HepG2 (cell line): ENCODE data around the gene ABCC5. TPM values are rescaled to one million over a fixed set of nuclear protein-coding genes. Genes with fewer than 3 reads are reported as not detected.
A peak's percentile ranks its signal among the peaks of the same experiment; 100 is the strongest.

Experiments
- ATAC-seq: fragments of 200-7000 bp; cut with Tn5 transposase; 3 replicates; pipeline ENCODE4 v1.9.1; 2020; ENCODE audit warnings: mild to moderate bottlenecking, moderate library complexity
- BruUV-seq: library from RNA; stranded (reverse); fragments of 400-500 nt; replicated peaks from 2 replicates; lab custom pipeline; 2021; lab: Mats Ljungman, UMichigan
- CTCF ChIA-PET: fragments of 300-600 bp; formaldehyde crosslinking; extraction: SDS; loops from one replicate; lab custom pipeline; 2021; ENCODE audit warnings: low total read pairs, inconsistent platforms, low intra/inter-chr PET ratio; lab: Yijun Ruan, JAX
- POLR2A ChIA-PET: fragments of 350-600 bp; sonication (Branson Sonifier 250); formaldehyde crosslinking; loops from one replicate; lab custom pipeline; 2020; ENCODE audit warnings: antibody characterized with exemption, inconsistent platforms; lab: Yijun Ruan, JAX
- DNase-seq: peaks from one replicate; pipeline ENCODE4 v3.0.0-alpha.2; 2015; ENCODE audit warnings: low spot score
- FAIRE-seq: peaks from 3 replicates; lab custom pipeline; 2011; peaks lifted over from hg19 to GRCh38; lab: Jason Lieb, UNC
- H2AFZ ChIP-seq: one replicate; pipeline ENCODE4 v1.6.1; 2011; ENCODE audit warnings: low read length, inconsistent platforms
- H3K27ac ChIP-seq: fragments of 300-600 bp; 3 replicates; pipeline ENCODE4 v1.8.0; 2011; ENCODE audit warnings: mixed run types, mild to moderate bottlenecking, mixed read lengths, low read length, inconsistent platforms; ENCODE audit not compliant: insufficient read depth; ENCODE audit errors: extremely low read length
- H3K27me3 ChIP-seq, 2 experiments: fragments of 200-600 bp in 1 of 2; 2 replicates in 1 of 2; 3 replicates in 1 of 2; pipeline versions ENCODE4 v1.6.0 to v1.8.0; 2011; ENCODE audit warnings: low read length in 2 of 2, mild to moderate bottlenecking in 2 of 2, moderate library complexity in 2 of 2, inconsistent platforms in 1 of 2; ENCODE audit not compliant: insufficient read depth in 2 of 2, control insufficient read depth in 1 of 2
- H3K36me3 ChIP-seq, 2 experiments: fragments of 200-600 bp in 1 of 2; replicated peaks in 1 of 2; 2 replicates in 1 of 2; 3 replicates in 1 of 2; pipeline versions ENCODE4 v1.5.1 to v1.8.0; 2011; ENCODE audit warnings: low read length in 2 of 2, inconsistent platforms in 1 of 2; ENCODE audit not compliant: insufficient read depth in 2 of 2, control insufficient read depth in 1 of 2
- H3K4me1 ChIP-seq: 2 replicates; pipeline ENCODE4 v1.5.1; 2012; ENCODE audit warnings: low read length, inconsistent platforms; ENCODE audit not compliant: insufficient read depth
- H3K4me2 ChIP-seq: 2 replicates; pipeline ENCODE4 v1.6.0; 2011; ENCODE audit warnings: low read depth, low read length, inconsistent platforms
- H3K4me3 ChIP-seq, 3 experiments: fragments of 200-600 bp in 1 of 3; sonication (generic), shearing (Covaris generic) in 1 of 3; replicated peaks in 1 of 3; 2 replicates each; pipeline ENCODE4 v1.5.1; 2011 to 2016; ENCODE audit warnings: low read length in 3 of 3, inconsistent platforms in 2 of 3, low read depth in 2 of 3, mild to moderate bottlenecking in 2 of 3, control low read depth in 1 of 3, mixed read lengths in 1 of 3; ENCODE audit not compliant: insufficient read depth in 1 of 3
- H3K79me2 ChIP-seq: one replicate; pipeline ENCODE4 v1.6.1; 2011; ENCODE audit warnings: low read length, inconsistent platforms; ENCODE audit not compliant: insufficient read depth
- H3K9ac ChIP-seq: 2 replicates; pipeline ENCODE4 v1.6.0; 2011; ENCODE audit warnings: mild to moderate bottlenecking, low read depth, low read length, inconsistent platforms; ENCODE audit not compliant: insufficient read depth
- H3K9me3 ChIP-seq: 2 replicates; pipeline ENCODE4 v1.5.1; 2012; ENCODE audit warnings: mild to moderate bottlenecking, low read length
- H4K20me1 ChIP-seq: 2 replicates; pipeline ENCODE4 v1.6.0; 2011; ENCODE audit warnings: inconsistent platforms, mild to moderate bottlenecking, low read length, moderate library complexity; ENCODE audit not compliant: insufficient read depth
- ZFYVE20 ChIP-seq: sonication (generic); formaldehyde crosslinking; IDR thresholded peaks from 2 replicates; pipeline ENCODE4 v1.8.0; 2023; ENCODE audit warnings: low read depth, mild to moderate bottlenecking, moderate library complexity, missing genetic modification reagents, borderline replicate concordance
- ZNF749 ChIP-seq: sonication (generic); formaldehyde crosslinking; IDR thresholded peaks from 2 replicates; pipeline ENCODE4 v1.8.0; 2022; ENCODE audit warnings: mild to moderate bottlenecking, missing genetic modification reagents, moderate library complexity, borderline replicate concordance
- WGBS: methylation state at CpG from one replicate; pipeline ENCODE4 v1.1.6; 2017; ENCODE audit warnings: low lambda C conversion rate; 5-methylcytosine and 5-hydroxymethylcytosine counted together
- in situ Hi-C: cut with HindIII; loops from 2 replicates; pipeline ENCODE4 v1.10.0; 2017; ENCODE audit warnings: low pct_unique_long_range_greater_than_20kb; ENCODE audit not compliant: extremely low pct_ligation_motif_present
- intact Hi-C: fragments of 100-400 bp; cut with micrococcal nuclease; formaldehyde crosslinking; loops from one replicate; pipeline ENCODE4 v1.10.0; 2022; ENCODE audit not compliant: unreplicated experiment
- polyA plus RNA-seq, 8 experiments: library from polyadenylated mRNA; depleted of rRNA in 3 of 8; stranded (reverse) in 7 of 8; unstranded in 1 of 8; fragments of >200 nt; fragmentation: Illumina TruSeq in 4 of 8; extraction: Trizol in 4 of 8; gene quantifications; 2 replicates each; pipeline versions ENCODE4 v1.2.1 to v1.2.3, GENCODE V29; 2011 to 2016; ENCODE audit warnings: low read depth in 4 of 8, missing spikeins in 1 of 8, mixed read lengths in 1 of 8; ENCODE audit not compliant: insufficient read depth in 1 of 8
- total RNA-seq, 5 experiments: library from RNA; depleted of rRNA; stranded (reverse); fragments of >200 nt; fragmentation: Illumina TruSeq; extraction: Trizol; gene quantifications; 2 replicates each; pipeline ENCODE4 v1.2.3, GENCODE V29; 2016; ENCODE audit warnings: low read depth in 1 of 5
- TF ChIP-seq, protein P1 (sequence below): sonication (generic); formaldehyde crosslinking; IDR thresholded peaks from 2 replicates; pipeline ENCODE4 v1.4.0; 2020; ENCODE audit warnings: missing genetic modification reagents

The ABCC5 gene
- total and polyA plus RNA-seq, 2 of the 13 experiments (the other 11 are each of a cell fraction or from before 2014, with no cell fraction given), result 12.5 to 12.7 TPM

DNA sequence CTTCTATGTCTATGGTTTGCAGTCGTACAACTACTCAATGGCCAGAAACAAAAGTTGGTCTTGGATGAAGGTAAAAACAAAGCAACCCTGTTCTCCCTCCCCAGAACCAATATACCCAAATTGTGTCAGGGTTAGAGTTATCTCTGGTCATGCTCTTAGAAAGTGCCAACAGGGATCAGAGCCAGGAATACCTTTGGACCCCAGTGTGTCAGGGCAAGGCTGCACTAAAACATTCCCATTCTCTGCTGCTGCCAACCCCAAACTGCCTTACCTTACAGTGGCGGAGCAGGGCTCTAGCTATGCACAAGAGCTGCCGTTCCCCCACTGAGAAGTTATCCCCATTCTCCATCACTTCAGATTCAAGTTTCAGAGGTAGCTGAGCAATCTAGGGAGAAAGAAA, 90.6 kb downstream of the ABCC5 start:
- WGBS, result 95% methylated on average over 3 of the region's 3 CpGs
- H3K27ac ChIP-seq, result no peak overlapping the region
- CTCF ChIA-PET, result no interaction called here

DNA sequence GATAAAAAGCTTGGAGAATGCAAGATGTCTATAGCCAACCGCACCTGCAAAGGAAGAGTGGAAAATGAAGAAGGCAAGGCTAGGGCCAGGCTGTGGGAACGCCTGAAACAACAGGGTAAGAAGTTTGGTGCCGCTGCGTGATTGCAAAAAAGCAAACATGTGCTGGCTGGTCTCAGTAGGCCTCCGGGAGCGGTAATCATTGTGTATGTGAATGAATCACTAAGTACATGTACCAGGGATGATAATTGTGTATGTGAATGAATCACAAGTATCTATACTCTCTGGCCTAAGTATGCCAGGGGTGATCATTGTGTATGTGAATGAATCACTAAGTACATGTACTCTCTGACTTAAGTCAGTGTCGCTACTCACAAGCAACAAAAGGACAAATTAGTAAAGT, 92.7 kb downstream of the ABCC5 start:
- ATAC-seq, result no peak
- FAIRE-seq, result no peak
- TF ChIP-seq, protein P1, sequence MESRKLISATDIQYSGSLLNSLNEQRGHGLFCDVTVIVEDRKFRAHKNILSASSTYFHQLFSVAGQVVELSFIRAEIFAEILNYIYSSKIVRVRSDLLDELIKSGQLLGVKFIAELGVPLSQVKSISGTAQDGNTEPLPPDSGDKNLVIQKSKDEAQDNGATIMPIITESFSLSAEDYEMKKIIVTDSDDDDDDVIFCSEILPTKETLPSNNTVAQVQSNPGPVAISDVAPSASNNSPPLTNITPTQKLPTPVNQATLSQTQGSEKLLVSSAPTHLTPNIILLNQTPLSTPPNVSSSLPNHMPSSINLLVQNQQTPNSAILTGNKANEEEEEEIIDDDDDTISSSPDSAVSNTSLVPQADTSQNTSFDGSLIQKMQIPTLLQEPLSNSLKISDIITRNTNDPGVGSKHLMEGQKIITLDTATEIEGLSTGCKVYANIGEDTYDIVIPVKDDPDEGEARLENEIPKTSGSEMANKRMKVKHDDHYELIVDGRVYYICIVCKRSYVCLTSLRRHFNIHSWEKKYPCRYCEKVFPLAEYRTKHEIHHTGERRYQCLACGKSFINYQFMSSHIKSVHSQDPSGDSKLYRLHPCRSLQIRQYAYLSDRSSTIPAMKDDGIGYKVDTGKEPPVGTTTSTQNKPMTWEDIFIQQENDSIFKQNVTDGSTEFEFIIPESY (CRISPR knock-in tag), result peak; percentile 65; the same call in 1 of the 2 replicates
- no peak for TF ChIP-seq ZFYVE20 (CRISPR knock-in tag)

More for the DNA sequence above, 90.6 kb downstream of the ABCC5 start:
- FAIRE-seq (no peak), ATAC-seq (no peak), DNase-seq (no peak)
- in situ Hi-C loops (no loop called here), intact Hi-C loops (no loop called here)
- BruUV-seq, result no TSS peak
- Histone ChIP-seq H3K79me2 (no peaks in the 10 kb centered on the region), H3K9me3 (no peaks in the 10 kb centered on the region), H2AFZ (no peak overlapping the region), H3K9ac (no peak overlapping the region), H3K36me3 (peaks cover 1 to 9% of the 10 kb centered on the region in 2 experiments; a peak in 3 of 5 replicates), H3K4me3 (no peak overlapping the region), H3K4me1 (peaks cover 14% of the 10 kb centered on the region), H4K20me1 (no peaks in the 10 kb centered on the region), H3K4me2 (no peak overlapping the region), H3K27me3 (no peaks in the 10 kb centered on the region)
- no peak for TF ChIP-seq ZNF749
- POLR2A ChIA-PET, result no interaction called here

More for the DNA sequence above, 92.7 kb downstream of the ABCC5 start:
- no peak overlapping the region for H3K9ac ChIP-seq
- H3K27me3 ChIP-seq, result no peaks in the 10 kb centered on the region
- H3K4me1 ChIP-seq, result peaks cover 5% of the 10 kb centered on the region
- POLR2A ChIA-PET, result no interaction called here
- H4K20me1 ChIP-seq, result no peaks in the 10 kb centered on the region
- no peaks in the 10 kb centered on the region for H3K9me3 ChIP-seq
- H3K4me3 ChIP-seq, result no peak overlapping the region
- H2AFZ ChIP-seq, result no peak overlapping the region
- H3K27ac ChIP-seq, result no peak overlapping the region
- in situ Hi-C loops (no loop called here), intact Hi-C loops (no loop called here)
- H3K36me3 ChIP-seq, result peaks cover 3 to 9% of the 10 kb centered on the region in 2 experiments; a peak in 4 of 5 replicates
- no TSS peak for BruUV-seq
- CTCF ChIA-PET, result no interaction called here
- H3K4me2 ChIP-seq, result no peak overlapping the region
- 91% methylated on average over 7 of the region's 7 CpGs for WGBS
- no peaks in the 10 kb centered on the region for H3K79me2 ChIP-seq
- no peak for DNase-seq
